ENCODE results near the gene PPP1R1A. TPM values are rescaled to one million over a fixed set of nuclear protein-coding genes. Genes with fewer than 3 reads are reported as not detected.

Gene PPP1R1A
- total and polyA plus RNA-seq, 2 donors (not counting 1 experiment from before 2014, with no cell fraction given): not detected

DNA sequence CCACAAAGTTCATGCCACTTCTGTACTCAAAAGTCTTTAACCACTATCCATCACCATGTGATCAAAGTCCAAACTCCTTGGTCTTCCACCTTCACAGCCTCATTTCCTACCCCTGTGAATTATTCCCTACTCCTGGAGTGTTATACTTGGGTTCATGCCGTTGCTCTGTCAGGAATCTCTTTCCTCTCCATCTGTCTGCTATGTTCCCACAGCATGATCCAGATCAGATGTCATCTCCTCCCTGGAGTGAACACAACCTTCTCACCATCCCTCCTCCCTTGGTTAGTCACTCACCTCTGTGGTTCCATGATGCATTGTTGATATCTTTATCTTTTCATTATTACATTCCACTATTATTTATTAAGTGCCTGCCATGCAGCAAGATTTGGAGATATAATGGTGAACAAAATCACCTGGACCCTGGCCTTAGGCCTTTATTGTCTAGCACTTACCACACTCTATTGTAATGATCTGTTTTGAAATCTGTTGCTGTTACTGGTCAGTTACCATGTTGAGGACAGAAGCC is 23.8 kb upstream of the PPP1R1A start:
- H3K4me3 ChIP-seq (ENCODE audit: control extremely low read depth in 1 of 5, extremely low read depth in 1 of 5, insufficient read depth in 1 of 5, low read depth in 2 of 5, low read length in 4 of 5): no peak overlapping the region
- H3K9ac ChIP-seq (ENCODE audit: low read length): no peak overlapping the region
- peaks cover 6% of the 10 kb centered on the region for H3K4me1 Mint-ChIP-seq
- H3K27me3 ChIP-seq (replicated peaks in 1 of 4; ENCODE audit: control extremely low read depth in 1 of 4, control insufficient read depth in 3 of 4, insufficient read depth in 4 of 4, low read length in 3 of 4): peaks cover 0 to 42% (median 12%) of the 10 kb centered on the region in 4 experiments
- peaks cover 54% of the 10 kb centered on the region for H3K27me3 Mint-ChIP-seq
- H3K27ac ChIP-seq (ENCODE audit: low read length in 2 of 2): no peak overlapping the region
- WGBS (ENCODE audit: insufficient coverage): 83% methylated on average over 1 of the region's 1 CpG
- ATAC-seq (ENCODE audit: low read depth) (no peak), DNase-seq (no peak)
- H3K4me2 ChIP-seq (replicated peaks; ENCODE audit: low read depth, low read length, poor library complexity, severe bottlenecking): no peak overlapping the region
- H3K9me3 Mint-ChIP-seq (ENCODE audit: insufficient read depth): no peaks in the 10 kb centered on the region
- H3K27ac Mint-ChIP-seq: no peak overlapping the region
- intact Hi-C loops (cut with micrococcal nuclease): no loop called here
- ChIA-PET POLR2A (no interaction called here), CTCF (interaction anchor here (0.8 kb wide), 1 partner anchor 8 kb away, joined by 3 read pairs; no protein-coding TSS in a partner anchor)
- no peaks in the 10 kb centered on the region for H3K9me3 ChIP-seq (ENCODE audit: control extremely low read depth in 1 of 3, control insufficient read depth in 2 of 3, insufficient read depth in 1 of 3, low read length in 2 of 3)
- no peak overlapping the region for H3K4me3 Mint-ChIP-seq
- TF ChIP-seq, protein P1, sequence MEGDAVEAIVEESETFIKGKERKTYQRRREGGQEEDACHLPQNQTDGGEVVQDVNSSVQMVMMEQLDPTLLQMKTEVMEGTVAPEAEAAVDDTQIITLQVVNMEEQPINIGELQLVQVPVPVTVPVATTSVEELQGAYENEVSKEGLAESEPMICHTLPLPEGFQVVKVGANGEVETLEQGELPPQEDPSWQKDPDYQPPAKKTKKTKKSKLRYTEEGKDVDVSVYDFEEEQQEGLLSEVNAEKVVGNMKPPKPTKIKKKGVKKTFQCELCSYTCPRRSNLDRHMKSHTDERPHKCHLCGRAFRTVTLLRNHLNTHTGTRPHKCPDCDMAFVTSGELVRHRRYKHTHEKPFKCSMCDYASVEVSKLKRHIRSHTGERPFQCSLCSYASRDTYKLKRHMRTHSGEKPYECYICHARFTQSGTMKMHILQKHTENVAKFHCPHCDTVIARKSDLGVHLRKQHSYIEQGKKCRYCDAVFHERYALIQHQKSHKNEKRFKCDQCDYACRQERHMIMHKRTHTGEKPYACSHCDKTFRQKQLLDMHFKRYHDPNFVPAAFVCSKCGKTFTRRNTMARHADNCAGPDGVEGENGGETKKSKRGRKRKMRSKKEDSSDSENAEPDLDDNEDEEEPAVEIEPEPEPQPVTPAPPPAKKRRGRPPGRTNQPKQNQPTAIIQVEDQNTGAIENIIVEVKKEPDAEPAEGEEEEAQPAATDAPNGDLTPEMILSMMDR (IDR thresholded peaks at IDR 0.05): no peak
- no peak for TF ChIP-seq EZH2 (IDR thresholded peaks at IDR 0.05; ENCODE audit: borderline replicate concordance, insufficient read depth, low read depth, low read length, poor library complexity, severe bottlenecking)
- no peaks in the 10 kb centered on the region for H3K79me2 ChIP-seq (ENCODE audit: control insufficient read depth, insufficient read depth, low read length)
- H2AFZ ChIP-seq (ENCODE audit: insufficient read depth, low read depth, low read length, poor library complexity, severe bottlenecking): no peak overlapping the region
- no peaks in the 10 kb centered on the region for H4K20me1 ChIP-seq (ENCODE audit: control insufficient read depth, insufficient read depth, low read length, poor library complexity, severe bottlenecking)
- peaks cover 4 to 7% of the 10 kb centered on the region in 2 donors for H3K4me1 ChIP-seq (ENCODE audit: control insufficient read depth in 2 of 2, insufficient read depth in 2 of 2, low read length in 2 of 2)
- no peaks in the 10 kb centered on the region for H3K36me3 ChIP-seq (replicated peaks in 1 of 2; ENCODE audit: control extremely low read depth in 1 of 2, control insufficient read depth in 1 of 2, extremely low read depth in 1 of 2, insufficient read depth in 2 of 2, low read length in 1 of 2)

DNA sequence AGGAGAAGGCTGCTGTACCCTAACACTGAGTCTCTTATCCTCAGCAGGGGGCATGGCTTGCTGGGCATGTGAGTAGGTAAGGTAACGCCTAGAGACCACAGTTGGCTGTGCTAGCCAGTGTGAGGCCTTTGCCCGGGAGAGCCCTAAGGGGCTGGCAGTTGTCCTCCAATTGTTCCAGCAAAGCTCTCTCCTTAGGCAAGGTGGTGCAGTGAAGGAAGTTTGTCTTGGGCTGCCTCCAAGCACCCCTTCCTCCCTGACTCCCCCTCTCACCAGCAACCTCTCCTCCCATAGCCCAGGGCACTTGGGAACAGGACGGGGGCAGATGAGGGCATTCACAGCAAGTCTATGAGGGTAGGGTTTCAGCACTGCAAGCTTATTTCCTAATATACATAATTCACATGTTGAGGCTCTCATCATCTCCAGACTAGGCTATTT is 23.3 kb upstream of the PPP1R1A start:
- CTCF ChIA-PET: no interaction called here

More for the DNA sequence above, 23.3 kb upstream of the PPP1R1A start:
- Histone ChIP-seq H3K4me1 (ENCODE audit: control insufficient read depth in 2 of 2, insufficient read depth in 2 of 2, low read length in 2 of 2) (peaks cover 1 to 3% of the 10 kb centered on the region in 2 donors), H4K20me1 (ENCODE audit: control insufficient read depth, insufficient read depth, low read length, poor library complexity, severe bottlenecking) (no peaks in the 10 kb centered on the region), H3K9me3 (ENCODE audit: control extremely low read depth in 1 of 3, control insufficient read depth in 2 of 3, insufficient read depth in 1 of 3, low read length in 2 of 3) (no peaks in the 10 kb centered on the region), H3K36me3 (replicated peaks in 1 of 2; ENCODE audit: control extremely low read depth in 1 of 2, control insufficient read depth in 1 of 2, extremely low read depth in 1 of 2, insufficient read depth in 2 of 2, low read length in 1 of 2) (no peaks in the 10 kb centered on the region), H3K4me2 (replicated peaks; ENCODE audit: low read depth, low read length, poor library complexity, severe bottlenecking) (no peak overlapping the region), H3K9ac (ENCODE audit: low read length) (no peak overlapping the region), H3K27me3 (replicated peaks in 1 of 4; ENCODE audit: control extremely low read depth in 1 of 4, control insufficient read depth in 3 of 4, insufficient read depth in 4 of 4, low read length in 3 of 4) (peaks cover 0 to 42% (median 11%) of the 10 kb centered on the region in 4 experiments), H3K79me2 (ENCODE audit: control insufficient read depth, insufficient read depth, low read length) (no peaks in the 10 kb centered on the region), H3K27ac (ENCODE audit: low read length in 2 of 2) (no peak overlapping the region), H3K4me3 (ENCODE audit: control extremely low read depth in 1 of 5, extremely low read depth in 1 of 5, insufficient read depth in 1 of 5, low read depth in 2 of 5, low read length in 4 of 5) (no peak overlapping the region), H2AFZ (ENCODE audit: insufficient read depth, low read depth, low read length, poor library complexity, severe bottlenecking) (no peak overlapping the region)
- H3K4me1 Mint-ChIP-seq: peaks cover 3% of the 10 kb centered on the region
- DNase-seq: no peak
- WGBS (ENCODE audit: insufficient coverage): 100% methylated on average over 1 of the region's 3 CpGs
- H3K9me3 Mint-ChIP-seq (ENCODE audit: insufficient read depth): no peaks in the 10 kb centered on the region
- no peak overlapping the region for H3K4me3 Mint-ChIP-seq
- ATAC-seq (ENCODE audit: low read depth): no peak
- POLR2A ChIA-PET: no interaction called here
- H3K27me3 Mint-ChIP-seq: peaks cover 53% of the 10 kb centered on the region
- H3K27ac Mint-ChIP-seq: no peak overlapping the region
- no peak for TF ChIP-seq EZH2 (IDR thresholded peaks at IDR 0.05; ENCODE audit: borderline replicate concordance, insufficient read depth, low read depth, low read length, poor library complexity, severe bottlenecking)
- TF ChIP-seq, protein P1 (IDR thresholded peaks at IDR 0.05): no peak
- intact Hi-C loops (cut with micrococcal nuclease): no loop called here

Measured in B cell (primary cell).